Mucosa of stomach (tissue), 1 donor: Measurements from ENCODE around the gene HLF.

Source experiments
- H3K27me3 ChIP-seq: one replicate; pipeline ENCODE4 v1.7.0; 2013; ENCODE audit warnings: mild to moderate bottlenecking, low read length; ENCODE audit not compliant: control insufficient read depth, insufficient read depth
- H3K36me3 ChIP-seq: one replicate; pipeline ENCODE4 v1.7.0; 2013; ENCODE audit warnings: low read length; ENCODE audit not compliant: control insufficient read depth, insufficient read depth
- H3K4me1 ChIP-seq: one replicate; pipeline ENCODE4 v1.7.0; 2013; ENCODE audit warnings: mild to moderate bottlenecking, low read length; ENCODE audit not compliant: control insufficient read depth, insufficient read depth
- H3K4me3 ChIP-seq: one replicate; pipeline ENCODE4 v1.7.0; 2013; ENCODE audit warnings: low read length
- H3K9ac ChIP-seq: one replicate; pipeline ENCODE4 v1.7.0; 2013; ENCODE audit warnings: mild to moderate bottlenecking, low read length, moderate library complexity
- H3K9me3 ChIP-seq: one replicate; pipeline ENCODE4 v1.7.0; 2013; ENCODE audit warnings: mild to moderate bottlenecking, low read length, moderate library complexity; ENCODE audit not compliant: control insufficient read depth
- donor health status: Pancreatic carcinoma.

Gene HLF, protein sequence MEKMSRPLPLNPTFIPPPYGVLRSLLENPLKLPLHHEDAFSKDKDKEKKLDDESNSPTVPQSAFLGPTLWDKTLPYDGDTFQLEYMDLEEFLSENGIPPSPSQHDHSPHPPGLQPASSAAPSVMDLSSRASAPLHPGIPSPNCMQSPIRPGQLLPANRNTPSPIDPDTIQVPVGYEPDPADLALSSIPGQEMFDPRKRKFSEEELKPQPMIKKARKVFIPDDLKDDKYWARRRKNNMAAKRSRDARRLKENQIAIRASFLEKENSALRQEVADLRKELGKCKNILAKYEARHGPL

DNA sequence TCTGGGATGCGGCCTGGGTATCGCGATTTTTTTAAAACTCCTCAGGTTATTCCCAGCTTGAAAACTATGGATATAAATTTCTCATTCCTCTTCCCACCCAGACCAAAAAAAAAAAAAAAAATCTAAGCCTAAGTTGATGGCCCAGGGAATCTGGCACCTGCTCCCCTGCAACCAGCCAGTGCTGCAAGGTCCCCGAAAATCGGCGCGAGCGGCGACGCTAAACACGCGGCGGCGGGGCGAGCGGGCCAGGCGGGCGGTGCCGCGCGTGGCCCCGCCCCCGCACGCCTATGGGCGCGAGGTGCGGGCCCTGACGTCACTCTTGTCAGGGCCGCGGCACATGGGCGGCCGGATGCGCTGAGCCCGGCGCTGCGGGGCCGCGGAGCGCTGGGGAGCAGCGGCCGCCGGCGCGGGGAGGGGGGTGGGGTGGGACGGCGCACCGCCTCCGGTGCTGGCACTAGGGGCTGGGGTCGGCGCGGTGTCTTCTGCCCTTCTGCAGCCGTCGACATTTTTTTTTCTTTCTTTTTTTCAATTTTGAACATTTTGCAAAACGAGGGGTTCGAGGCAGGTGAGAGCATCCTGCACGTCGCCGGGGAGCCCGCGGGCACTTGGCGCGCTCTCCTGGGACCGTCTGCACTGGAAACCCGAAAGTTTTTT, at the start of gene HLF:
TSS of gene HLF (plus strand) at position 316 of the 654 bp plus-strand sequence. CDS start 525 bp downstream, outside the sequence.
- Histone ChIP-seq H3K9me3 (no peaks in the 10 kb centered on the region), H3K4me3 (no peak within 1 kb of the TSS), H3K36me3 (no peaks in the 10 kb centered on the region), H3K9ac (peak within 1 kb of the TSS; percentile 59), H3K27me3 (peaks cover 35% of the 10 kb centered on the region), H3K4me1 (peaks cover 14% of the 10 kb centered on the region)

DNA sequence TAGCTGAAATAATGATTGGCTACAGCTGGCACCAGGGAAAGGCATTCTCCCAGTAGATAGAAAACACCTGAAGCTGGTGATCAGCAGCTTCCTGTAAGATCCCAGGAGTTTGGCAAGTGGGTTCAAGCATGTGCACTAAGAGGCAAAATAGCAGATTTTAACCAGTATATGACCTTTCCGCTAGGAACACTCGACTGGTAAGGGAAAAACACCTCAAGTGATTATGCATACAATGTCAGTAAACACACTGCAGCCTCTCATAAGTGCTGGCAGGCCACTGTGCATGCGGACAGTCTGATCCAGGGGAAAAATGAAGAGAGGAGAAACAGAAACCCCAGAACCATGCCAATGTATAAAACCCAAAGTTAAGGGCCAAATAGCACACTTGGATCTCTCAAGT, 49.0 kb upstream of the HLF start:
- no peak overlapping the region for H3K9ac ChIP-seq
- no peaks in the 10 kb centered on the region for H3K27me3 ChIP-seq
- H3K4me1 ChIP-seq = no peaks in the 10 kb centered on the region
- H3K36me3 ChIP-seq = no peaks in the 10 kb centered on the region
- no peaks in the 10 kb centered on the region for H3K9me3 ChIP-seq
- no peak overlapping the region for H3K4me3 ChIP-seq

DNA sequence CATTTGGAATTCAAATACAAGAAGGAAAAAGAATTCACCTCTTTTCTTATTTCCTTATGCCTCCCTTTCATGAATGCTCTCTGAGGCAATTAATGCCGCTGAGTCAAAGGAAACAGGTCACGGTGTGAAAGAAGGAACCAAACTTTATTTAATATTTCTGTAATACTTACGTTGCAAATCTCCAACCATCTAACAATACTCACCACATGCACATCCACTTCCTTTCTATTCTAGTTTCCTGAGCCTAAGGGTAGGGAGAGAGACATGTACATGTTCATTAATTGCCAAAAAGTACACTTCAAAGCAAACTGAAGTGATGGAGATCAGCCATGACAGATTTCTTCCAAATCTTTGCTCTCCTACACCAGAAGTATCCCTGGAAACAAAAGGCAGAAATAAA, 47.9 kb upstream of the HLF start:
- H3K4me3 ChIP-seq = no peak overlapping the region
- H3K4me1 ChIP-seq = no peaks in the 10 kb centered on the region
- no peaks in the 10 kb centered on the region for H3K36me3 ChIP-seq
- no peaks in the 10 kb centered on the region for H3K9me3 ChIP-seq
- no peak overlapping the region for H3K9ac ChIP-seq
- H3K27me3 ChIP-seq = no peaks in the 10 kb centered on the region

DNA sequence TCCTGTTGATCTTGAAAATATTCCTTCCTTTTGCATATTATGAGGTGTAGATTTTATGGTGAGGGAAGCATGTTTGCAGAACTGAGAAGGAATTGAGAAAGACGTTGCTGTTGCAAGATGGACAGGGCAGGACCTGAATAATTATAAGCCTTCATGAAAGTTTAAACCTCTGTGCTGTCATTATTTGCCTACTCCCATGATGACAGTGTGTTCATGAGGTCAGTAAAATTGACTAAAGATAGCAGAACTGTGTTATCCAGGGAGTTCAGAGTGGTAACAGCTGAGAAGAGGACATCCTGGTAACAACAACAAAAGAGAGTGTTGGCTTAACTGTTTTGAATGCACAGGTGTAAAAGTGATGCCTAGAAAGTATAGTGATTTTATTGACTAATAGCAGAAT, 45.3 kb upstream of the HLF start:
- no peaks in the 10 kb centered on the region for H3K4me1 ChIP-seq

DNA sequence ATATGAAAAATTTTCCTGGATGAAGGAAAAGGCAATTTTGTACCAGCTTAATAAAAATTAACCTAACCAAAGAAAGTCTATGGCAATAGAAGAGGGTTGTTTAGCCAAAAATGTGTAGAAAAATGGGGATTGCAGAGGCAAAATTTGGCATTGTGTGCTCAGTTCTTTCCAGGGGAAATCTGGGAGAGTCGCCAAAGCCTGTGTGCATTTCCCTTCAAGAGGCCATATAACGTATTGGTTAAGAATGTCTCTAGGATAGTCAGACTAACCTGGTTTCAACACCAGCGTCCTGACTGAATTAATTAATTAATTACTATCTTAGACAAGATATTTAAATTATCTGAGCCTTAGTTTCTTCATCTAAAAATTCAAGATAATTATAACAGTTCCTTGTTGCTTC, 44.8 kb upstream of the HLF start:
- Histone ChIP-seq H3K4me3 (no peak overlapping the region), H3K27me3 (no peaks in the 10 kb centered on the region), H3K9ac (no peak overlapping the region), H3K4me1 (no peaks in the 10 kb centered on the region), H3K9me3 (no peaks in the 10 kb centered on the region), H3K36me3 (no peaks in the 10 kb centered on the region)

More for the DNA sequence above, 45.3 kb upstream of the HLF start:
- no peak overlapping the region for H3K4me3 ChIP-seq
- no peak overlapping the region for H3K9ac ChIP-seq
- H3K9me3 ChIP-seq = no peaks in the 10 kb centered on the region
- H3K36me3 ChIP-seq = no peaks in the 10 kb centered on the region
- H3K27me3 ChIP-seq = no peaks in the 10 kb centered on the region

GRCh38 chr17:55223524-55223923, 41.2 kb upstream of the HLF start:
- H3K9ac ChIP-seq = no peak overlapping the region
- no peaks in the 10 kb centered on the region for H3K9me3 ChIP-seq
- H3K36me3 ChIP-seq = no peaks in the 10 kb centered on the region
- H3K4me1 ChIP-seq = no peaks in the 10 kb centered on the region
- no peak overlapping the region for H3K4me3 ChIP-seq
- no peaks in the 10 kb centered on the region for H3K27me3 ChIP-seq

GRCh38 chr17:55224746-55225145, 40.0 kb upstream of the HLF start:
- no peaks in the 10 kb centered on the region for H3K9me3 ChIP-seq
- no peaks in the 10 kb centered on the region for H3K36me3 ChIP-seq
- H3K4me1 ChIP-seq = no peaks in the 10 kb centered on the region
- no peaks in the 10 kb centered on the region for H3K27me3 ChIP-seq
- no peak overlapping the region for H3K9ac ChIP-seq
- H3K4me3 ChIP-seq = no peak overlapping the region

DNA sequence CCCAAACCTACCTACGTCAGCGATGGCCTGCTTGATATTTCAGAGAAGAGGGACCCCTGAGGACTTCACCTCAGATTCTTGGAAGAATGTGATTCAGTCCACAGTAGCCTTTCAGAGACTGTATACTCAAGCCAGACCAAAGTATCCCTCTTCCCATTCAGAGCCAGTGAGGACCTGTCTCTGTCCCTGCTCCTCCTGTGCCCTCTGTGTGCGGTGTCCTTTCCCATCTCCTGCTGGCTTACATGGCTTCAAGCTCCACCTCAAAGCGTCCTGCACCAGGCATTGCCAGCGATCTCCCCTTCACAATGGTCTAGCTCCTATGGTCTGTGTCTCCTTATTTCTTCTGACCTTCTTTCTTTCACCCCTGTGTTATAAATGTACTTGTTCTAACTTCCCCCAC, 39.5 kb upstream of the HLF start:
- no peaks in the 10 kb centered on the region for H3K27me3 ChIP-seq
- no peaks in the 10 kb centered on the region for H3K9me3 ChIP-seq
- H3K36me3 ChIP-seq = no peaks in the 10 kb centered on the region
- H3K4me3 ChIP-seq = no peak overlapping the region
- H3K4me1 ChIP-seq = no peaks in the 10 kb centered on the region
- H3K9ac ChIP-seq = no peak overlapping the region

- Histone ChIP-seq H3K9ac (no peak overlapping the region), H3K27me3 (no peaks in the 10 kb centered on the region), H3K36me3 (no peaks in the 10 kb centered on the region), H3K4me3 (no peak overlapping the region), H3K9me3 (no peaks in the 10 kb centered on the region), H3K4me1 (no peaks in the 10 kb centered on the region)
Measured at GRCh38 chr17:55228683-55229192, 36.0 kb upstream of the HLF start.

GRCh38 chr17:55229276-55229675, 35.5 kb upstream of the HLF start:
- no peaks in the 10 kb centered on the region for H3K36me3 ChIP-seq

GRCh38 chr17:55230716-55231115, 34.0 kb upstream of the HLF start:
- H3K4me3 ChIP-seq = no peak overlapping the region
- H3K4me1 ChIP-seq = no peaks in the 10 kb centered on the region
- no peaks in the 10 kb centered on the region for H3K27me3 ChIP-seq
- H3K9me3 ChIP-seq = no peaks in the 10 kb centered on the region
- no peaks in the 10 kb centered on the region for H3K36me3 ChIP-seq
- no peak overlapping the region for H3K9ac ChIP-seq

More at GRCh38 chr17:55229276-55229675, 35.5 kb upstream of the HLF start:
- Histone ChIP-seq H3K9me3 (no peaks in the 10 kb centered on the region), H3K4me1 (no peaks in the 10 kb centered on the region), H3K27me3 (no peaks in the 10 kb centered on the region), H3K4me3 (no peak overlapping the region), H3K9ac (no peak overlapping the region)

GRCh38 chr17:55233840-55234239, 30.9 kb upstream of the HLF start:
- Histone ChIP-seq H3K4me1 (peaks cover 1% of the 10 kb centered on the region), H3K9me3 (no peaks in the 10 kb centered on the region), H3K27me3 (no peaks in the 10 kb centered on the region), H3K4me3 (no peak overlapping the region), H3K36me3 (no peaks in the 10 kb centered on the region), H3K9ac (no peak overlapping the region)
